A204.1 (cell line): ENCODE data around the gene HSD3B7.
A peak's percentile ranks its signal among the peaks of the same experiment; 100 is the strongest.

Experiments
- FAIRE-seq: peaks from 2 replicates; lab custom pipeline; 2012; peaks lifted over from hg19 to GRCh38; lab: Jason Lieb, UNC

HSD3B7 gene

DNA sequence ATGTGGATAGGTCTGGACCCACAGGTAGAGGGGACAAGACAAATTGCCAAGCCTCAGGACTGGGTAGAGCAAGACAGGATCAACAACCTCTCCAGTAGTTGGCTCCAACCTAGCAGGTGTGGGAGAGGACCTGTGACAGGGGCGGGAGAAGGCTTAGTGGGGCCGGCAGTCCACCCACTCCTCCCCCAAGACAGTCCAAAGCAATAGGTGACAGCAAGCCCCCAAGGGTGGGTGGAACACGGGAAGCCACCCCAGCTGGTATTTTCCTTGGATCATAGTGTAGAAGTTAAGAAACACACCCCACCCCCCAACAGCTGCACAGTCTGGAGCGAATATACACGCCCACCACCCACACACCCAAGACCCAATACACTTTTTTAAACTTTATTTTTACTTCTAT is 44.3 kb downstream of the HSD3B7 start:
- FAIRE-seq: no peak

GRCh38 chr16:31031276-31031675 is 46.3 kb downstream of the HSD3B7 start:
- FAIRE-seq: no peak

DNA sequence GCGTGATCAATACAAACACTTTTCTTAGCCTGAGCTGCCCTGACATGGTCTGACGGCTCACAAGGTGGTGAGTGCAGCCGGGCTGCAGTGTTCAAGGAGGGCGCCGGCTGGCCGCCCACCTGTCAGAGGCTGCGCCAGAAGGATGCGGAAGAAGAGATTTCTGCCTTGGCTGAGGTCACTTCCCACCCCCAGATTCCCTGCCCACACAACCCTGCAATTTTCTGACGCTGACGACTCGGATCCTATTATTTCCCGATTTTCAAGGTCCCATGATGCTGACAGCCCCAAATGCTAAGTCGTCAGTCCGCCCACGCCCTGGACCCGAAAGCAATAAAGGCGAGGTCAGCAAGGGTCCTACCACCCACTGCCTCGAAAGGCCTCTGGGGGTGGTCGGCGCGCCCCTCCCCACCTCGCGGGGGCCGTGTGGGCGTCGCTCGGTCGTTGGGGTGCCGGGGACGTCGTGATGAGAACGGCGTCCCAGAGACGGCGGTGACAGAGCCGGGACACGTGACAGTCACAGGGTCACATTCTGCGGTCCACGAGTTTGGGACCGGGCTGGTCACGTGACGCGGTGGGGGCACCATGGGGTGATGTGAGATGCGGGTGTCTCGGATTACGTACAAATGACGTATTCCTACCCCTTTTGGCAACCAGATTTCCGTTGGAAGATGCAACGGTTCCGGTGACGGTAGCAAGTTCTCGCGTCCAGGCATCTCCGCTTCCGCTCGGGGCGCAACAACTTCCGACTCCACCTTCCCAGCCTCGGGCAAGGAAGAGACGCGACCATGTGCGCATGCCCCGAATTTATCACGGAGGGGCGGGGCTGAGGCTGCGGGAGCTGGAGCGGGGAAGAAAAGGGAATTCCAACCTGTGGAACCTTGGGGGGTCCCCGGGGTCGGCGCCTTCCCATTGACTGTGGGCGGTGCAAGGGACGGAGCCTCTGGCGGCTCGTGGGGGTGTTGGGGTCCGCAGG is 48.0 kb downstream of the HSD3B7 start, which contains the start of gene STX4:
STX4 (plus strand) TSS at position 823 of the 973 bp plus-strand sequence. CDS start 248 bp downstream, outside the sequence.
- FAIRE-seq: peak; percentile 96

DNA sequence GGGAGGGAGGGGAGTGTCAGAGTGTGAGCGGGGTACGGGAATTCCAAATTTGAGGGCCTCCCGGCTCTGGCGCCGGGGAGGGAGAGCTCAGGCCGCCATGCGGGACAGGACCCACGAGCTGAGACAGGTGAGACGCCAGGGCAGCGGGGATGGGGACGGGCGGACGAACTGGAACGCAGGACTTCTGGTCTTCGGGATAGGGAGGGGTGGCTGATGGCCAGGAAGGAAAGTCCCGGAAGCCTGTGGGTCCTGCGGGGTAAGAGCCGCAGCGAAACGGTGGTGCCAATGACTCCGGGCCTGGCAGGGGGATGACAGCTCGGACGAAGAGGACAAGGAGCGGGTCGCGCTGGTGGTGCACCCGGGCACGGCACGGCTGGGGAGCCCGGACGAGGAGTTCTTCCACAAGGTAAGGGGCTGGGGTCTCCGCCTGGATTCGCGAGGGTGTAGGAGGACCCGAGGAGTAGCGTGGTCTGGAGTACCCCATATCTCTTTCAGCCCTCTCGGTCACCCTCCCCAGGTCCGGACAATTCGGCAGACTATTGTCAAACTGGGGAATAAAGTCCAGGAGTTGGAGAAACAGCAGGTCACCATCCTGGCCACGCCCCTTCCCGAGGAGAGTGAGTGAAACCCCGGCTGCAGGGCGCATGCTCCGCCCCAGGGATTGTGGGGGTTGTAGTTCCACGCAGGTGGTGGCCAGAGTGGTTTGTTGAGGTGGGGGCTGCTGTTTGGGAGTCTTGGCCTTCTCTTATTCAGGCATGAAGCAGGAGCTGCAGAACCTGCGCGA is 48.9 kb downstream of the HSD3B7 start:
- FAIRE-seq: no peak

- FAIRE-seq: no peak
Observed at GRCh38 chr16:31036691-31037090, 51.7 kb downstream of the HSD3B7 start.
